Motor neuron (in vitro differentiated cells): ENCODE data around the gene CENPW. TPM values are rescaled to one million over a fixed set of nuclear protein-coding genes. Genes with fewer than 3 reads are reported as not detected.

Experiments used
- ATAC-seq, 8 experiments: fragments of 200-7000 bp; cut with Tn5 transposase; replicated peaks in 6 of 8; 2 replicates each; pipeline ENCODE4 v1.8.0; 2021; ENCODE audit warnings: mild to moderate bottlenecking in 8 of 8, moderate library complexity in 8 of 8
- H3K27ac ChIP-seq, 2 donors: fragments of 250-450 bp; sonication (Bioruptor Pico); 2 replicates each; pipeline ENCODE4 v1.9.0; 2021; ENCODE audit warnings: antibody characterized with exemption in 2 of 2, mild to moderate bottlenecking in 2 of 2, moderate library complexity in 1 of 2
- H3K4me1 ChIP-seq, 2 donors: fragments of 250-450 bp; sonication (Bioruptor Pico); replicated peaks in 1 of 2; 2 replicates each; pipeline ENCODE4 v1.6.1; 2021; ENCODE audit warnings: antibody characterized with exemption in 2 of 2, mild to moderate bottlenecking in 2 of 2, moderate library complexity in 1 of 2
- H3K4me3 ChIP-seq, 5 donors: fragments of 250-450 bp; sonication (Bioruptor Pico); 2 replicates each; pipeline ENCODE4 v1.9.0; 2021; ENCODE audit warnings: antibody characterized with exemption in 5 of 5, mild to moderate bottlenecking in 5 of 5, moderate library complexity in 4 of 5
- WGBS, 10 experiments: fragments of 450-650 bp; shearing (Covaris generic); methylation state at CpG; one replicate each; pipeline ENCODE4 v1.0.0; 2022; 5-methylcytosine and 5-hydroxymethylcytosine counted together
- in situ Hi-C, 9 experiments: fragments of 400-800 bp; cut with MboI; loops; one replicate each; pipeline ENCODE4 v1.15.0; 2021; ENCODE audit warnings: low sequenced_read_pairs in 9 of 9, low pct_unique_long_range_greater_than_20kb in 2 of 9; ENCODE audit not compliant: unreplicated experiment in 9 of 9
- total RNA-seq, 8 experiments: library from RNA; unstranded; fragments of 300-600 nt; gene quantifications; 2 replicates each; pipeline versions ENCODE4 v1.2.3 to v1.2.4, GENCODE V29; 2022

Gene CENPW
- total RNA-seq, 8 experiments from 2014 or later = 2.3 to 31.6 (median 4.4) TPM

- Histone ChIP-seq H3K4me1 (peaks cover 0 to 7% of the 10 kb centered on the region in 2 donors), H3K27ac (no peak overlapping the region), H3K4me3 (peak overlapping the region; percentile 69 to 89 (median 74))
- 0 to 83% (median 56%) methylated on average over 1 to 3 of the region's 3 CpGs for WGBS, 10 experiments
- in situ Hi-C loops = no loop called here
- no peak for ATAC-seq
Measured at GRCh38 chr6:126341126-126341525, 1.2 kb downstream of the CENPW start.

DNA sequence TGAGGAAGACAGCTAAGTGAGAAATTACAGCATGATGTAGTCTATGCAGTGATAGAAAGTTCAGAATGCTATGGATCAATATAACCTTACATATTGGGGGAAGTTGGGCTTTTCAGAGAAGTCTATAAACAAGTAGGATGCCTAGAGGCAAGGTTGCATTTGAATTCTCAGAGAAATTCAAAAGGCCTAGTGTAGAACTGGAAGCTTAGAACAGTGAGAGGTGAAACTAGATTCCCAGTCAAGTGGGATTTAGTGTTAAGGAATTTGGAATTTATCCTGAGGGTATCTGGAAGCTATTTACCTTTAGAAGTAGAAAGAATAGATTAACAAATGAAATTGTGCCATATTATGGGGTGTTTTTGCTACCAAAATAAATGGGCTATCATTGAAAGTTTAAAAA lies 4.3 kb downstream of the CENPW start:
- H3K4me3 ChIP-seq = no peak overlapping the region
- no peak overlapping the region for H3K27ac ChIP-seq
- in situ Hi-C loops = no loop called here
- H3K4me1 ChIP-seq = peaks cover 0 to 7% of the 10 kb centered on the region in 2 donors
- ATAC-seq = no peak

DNA sequence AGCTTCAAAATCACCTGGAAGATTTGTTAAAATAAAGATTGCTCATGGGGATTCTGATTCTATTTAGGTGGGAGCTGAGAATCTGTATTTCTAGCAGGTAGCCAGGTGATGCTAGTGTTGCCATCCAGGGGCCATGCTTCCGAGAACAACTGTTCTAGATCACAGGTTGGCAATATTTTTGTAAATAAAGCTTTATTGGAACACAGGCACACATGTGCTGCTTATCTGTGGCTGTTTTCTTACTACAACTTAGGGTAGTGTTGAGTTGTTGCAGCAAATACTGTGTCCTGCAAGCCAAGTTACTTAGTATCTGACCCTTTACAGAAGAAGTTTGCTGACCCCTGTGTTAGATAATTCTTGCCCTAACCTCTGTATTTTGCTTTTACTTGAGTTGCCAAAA lies 12.0 kb downstream of the CENPW start:
- Histone ChIP-seq H3K4me3 (no peak overlapping the region), H3K4me1 (no peaks in the 10 kb centered on the region), H3K27ac (no peak overlapping the region)
- in situ Hi-C loops = loop anchor here in 1 of 9 experiments (25.0 kb wide), 1 partner anchor 310 kb away; no protein-coding TSS in a partner anchor
- WGBS, 10 experiments = 83 to 100% (median 100%) methylated on average over 1 of the region's 1 CpG; no CpG with 5 or more reads in 5 of the 10 experiments
- ATAC-seq = no peak

DNA sequence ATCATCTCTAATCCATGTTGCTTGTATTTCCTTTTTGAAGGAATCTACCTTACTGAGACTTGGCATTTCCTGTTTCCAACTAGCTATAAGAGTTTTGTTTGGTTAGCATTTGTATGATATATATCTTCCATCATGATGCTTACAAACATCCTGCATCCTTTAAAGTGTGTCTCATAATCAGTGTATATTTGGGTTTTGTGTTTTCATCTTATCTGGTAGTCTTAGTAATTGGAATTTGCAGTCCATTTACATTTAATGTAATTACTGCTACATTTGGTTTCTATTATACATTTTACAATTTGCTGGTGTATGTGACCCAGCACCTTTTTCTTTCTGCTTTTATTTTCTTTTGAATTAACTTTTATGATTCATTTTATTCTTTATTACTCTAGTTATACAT lies 12.6 kb downstream of the CENPW start:
- Histone ChIP-seq H3K4me1 (no peaks in the 10 kb centered on the region), H3K4me3 (no peak overlapping the region), H3K27ac (no peak overlapping the region)
- ATAC-seq = no peak
- in situ Hi-C loops = loop anchor here in 1 of 9 experiments (25.0 kb wide), 1 partner anchor 310 kb away; no protein-coding TSS in a partner anchor

DNA sequence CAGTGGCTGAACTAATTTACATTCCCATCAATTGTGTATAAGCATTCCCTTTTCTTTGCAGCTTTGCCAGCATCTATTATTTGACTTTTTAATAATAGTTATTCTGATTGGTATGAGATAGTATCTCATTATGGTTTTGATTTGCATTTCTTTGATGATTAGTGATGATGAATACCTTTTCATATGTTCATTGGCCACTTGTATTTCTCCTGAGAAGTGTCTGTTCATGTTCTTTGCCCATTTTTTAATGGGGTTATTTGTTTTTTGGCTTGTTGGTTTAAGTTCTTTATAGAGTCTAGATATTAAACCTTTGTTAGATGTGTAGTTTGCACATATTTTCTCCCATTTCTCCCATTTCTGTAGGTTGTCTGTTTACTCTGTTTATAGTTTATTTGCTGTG lies 16.6 kb downstream of the CENPW start:
- in situ Hi-C loops = loop anchor here in 1 of 9 experiments (25.0 kb wide), 1 partner anchor 306 kb away; no protein-coding TSS in a partner anchor
- Histone ChIP-seq H3K4me1 (no peaks in the 10 kb centered on the region), H3K27ac (no peak overlapping the region), H3K4me3 (no peak overlapping the region)
- ATAC-seq = no peak

DNA sequence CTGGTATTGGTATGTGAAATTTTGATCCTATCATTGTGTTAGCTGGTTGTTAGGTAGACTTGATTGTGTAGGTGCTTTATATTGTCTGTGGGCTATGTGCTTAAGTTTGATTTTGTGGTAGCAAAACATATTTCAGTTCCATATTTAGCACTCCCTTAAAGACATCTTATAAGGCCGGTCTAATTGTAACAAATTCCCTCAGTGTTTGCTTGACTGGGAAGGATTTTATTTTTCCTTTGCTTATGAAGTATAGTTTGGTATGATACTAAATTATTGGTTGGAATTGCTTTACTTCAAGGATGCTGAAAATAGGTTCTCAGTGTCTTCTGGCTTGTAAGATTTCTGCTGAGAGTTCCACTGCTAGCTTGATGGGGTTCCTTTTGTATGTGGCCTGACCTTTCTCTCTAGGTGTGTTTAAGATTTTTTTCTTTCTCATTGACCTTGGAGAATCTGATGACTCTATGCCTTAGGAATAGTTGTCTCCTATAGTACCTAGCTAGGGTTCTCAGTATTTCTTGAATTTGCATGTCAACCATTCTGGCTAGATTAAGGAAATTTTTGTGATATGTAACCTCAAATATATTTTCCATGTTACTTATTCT lies 20.1 kb downstream of the CENPW start:
- H3K4me3 ChIP-seq = no peak overlapping the region
- in situ Hi-C loops = loop anchor here in 2 of 9 experiments (10.0 to 25.0 kb wide), 2 partner anchors 295 to 302 kb away; no protein-coding TSS in a partner anchor
- no peaks in the 10 kb centered on the region for H3K4me1 ChIP-seq
- no peak overlapping the region for H3K27ac ChIP-seq
- no peak for ATAC-seq
- WGBS, 10 experiments = 80 to 100% (median 100%) methylated on average over 1 of the region's 1 CpG; no CpG with 5 or more reads in 1 of the 10 experiments

- H3K27ac ChIP-seq = no peak overlapping the region
- H3K4me3 ChIP-seq = no peak overlapping the region
- H3K4me1 ChIP-seq = no peaks in the 10 kb centered on the region
- peak in 3 of 8 experiments; percentile 59 to 85 (median 79) for ATAC-seq
- in situ Hi-C loops = loop anchor here in 2 of 9 experiments (10.0 to 25.0 kb wide), 2 partner anchors 293 to 300 kb away; no protein-coding TSS in a partner anchor
- WGBS, 10 experiments = 93% methylated on average over 3 of the region's 3 CpGs; no CpG with 5 or more reads in 9 of the 10 experiments
Measured at GRCh38 chr6:126361832-126362440, 22.0 kb downstream of the CENPW start.

- Histone ChIP-seq H3K4me1 (no peaks in the 10 kb centered on the region), H3K27ac (no peak overlapping the region), H3K4me3 (no peak overlapping the region)
- ATAC-seq = no peak
- in situ Hi-C loops = loop anchor here in 2 of 9 experiments (10.0 to 25.0 kb wide), 2 partner anchors 287 to 294 kb away; no protein-coding TSS in a partner anchor
- 86 to 100% (median 96%) methylated on average over 1 to 4 of the region's 4 CpGs for WGBS, 10 experiments
Measured at GRCh38 chr6:126367849-126368248, 27.9 kb downstream of the CENPW start.

- WGBS, 10 experiments = 34 to 100% (median 92%) methylated on average over 1 to 2 of the region's 2 CpGs
- Histone ChIP-seq H3K4me1 (no peaks in the 10 kb centered on the region), H3K4me3 (no peak overlapping the region), H3K27ac (no peak overlapping the region)
- ATAC-seq = no peak
- in situ Hi-C loops = loop anchor here in 1 of 9 experiments (25.0 kb wide), 1 partner anchor 290 kb away; no protein-coding TSS in a partner anchor
Measured at GRCh38 chr6:126372626-126373025, 32.7 kb downstream of the CENPW start.

DNA sequence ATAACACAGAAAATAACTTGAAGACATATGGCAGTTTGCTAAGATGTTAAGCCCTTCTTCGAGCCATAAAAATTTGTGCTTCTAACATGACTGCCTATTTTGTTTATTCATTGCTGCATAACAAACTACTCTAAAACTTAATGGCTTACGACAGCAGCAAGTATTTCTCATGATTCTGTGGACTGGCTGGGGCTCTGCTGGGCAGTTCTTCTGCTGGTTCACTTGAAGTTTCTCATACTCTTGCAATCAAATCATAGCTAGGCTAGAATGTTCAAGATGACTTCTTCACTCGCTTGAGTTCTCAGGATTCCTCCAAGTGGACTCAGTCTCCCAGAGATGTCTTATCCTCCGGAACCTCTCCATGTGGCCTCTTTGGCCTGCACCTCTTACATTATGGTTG lies 33.4 kb downstream of the CENPW start:
- in situ Hi-C loops = loop anchor here in 1 of 9 experiments (25.0 kb wide), 1 partner anchor 289 kb away; no protein-coding TSS in a partner anchor
- ATAC-seq = no peak
- Histone ChIP-seq H3K4me1 (no peaks in the 10 kb centered on the region), H3K27ac (no peak overlapping the region), H3K4me3 (no peak overlapping the region)
- WGBS, 10 experiments = 71 to 100% (median 94%) methylated on average over 1 to 4 of the region's 4 CpGs

GRCh38 chr6:126374372-126374771 lies 34.5 kb downstream of the CENPW start:
- no peak overlapping the region for H3K4me3 ChIP-seq
- no peak for ATAC-seq
- H3K4me1 ChIP-seq = no peaks in the 10 kb centered on the region
- WGBS, 10 experiments = 92 to 100% (median 100%) methylated on average over 1 of the region's 1 CpG; no CpG with 5 or more reads in 5 of the 10 experiments
- in situ Hi-C loops = loop anchor here in 1 of 9 experiments (25.0 kb wide), 1 partner anchor 288 kb away; no protein-coding TSS in a partner anchor
- no peak overlapping the region for H3K27ac ChIP-seq

DNA sequence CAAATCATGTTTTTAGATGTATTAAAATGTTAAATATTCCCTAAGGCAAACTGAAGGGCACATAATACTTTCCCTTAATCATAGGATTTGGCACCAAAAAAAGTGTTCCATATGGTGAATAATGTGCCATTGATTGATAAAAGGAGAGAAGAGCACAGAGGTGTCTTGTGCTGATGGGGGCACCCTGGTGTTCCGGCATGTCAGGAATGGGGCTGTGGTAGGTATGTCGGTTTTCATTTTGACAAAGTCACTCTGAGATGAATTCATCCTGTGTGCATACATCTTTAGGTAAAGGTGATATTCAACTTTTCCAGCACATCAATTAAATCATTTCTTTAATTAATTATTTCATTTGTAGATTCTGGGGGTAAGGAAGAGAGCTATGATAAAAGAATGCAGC lies 36.8 kb downstream of the CENPW start:
- no peak overlapping the region for H3K4me3 ChIP-seq
- ATAC-seq = no peak
- no peak overlapping the region for H3K27ac ChIP-seq
- 76 to 100% (median 93%) methylated on average over 1 to 2 of the region's 2 CpGs; no CpG with 5 or more reads in 4 of the 10 experiments for WGBS, 10 experiments
- in situ Hi-C loops = no loop called here
- no peaks in the 10 kb centered on the region for H3K4me1 ChIP-seq

DNA sequence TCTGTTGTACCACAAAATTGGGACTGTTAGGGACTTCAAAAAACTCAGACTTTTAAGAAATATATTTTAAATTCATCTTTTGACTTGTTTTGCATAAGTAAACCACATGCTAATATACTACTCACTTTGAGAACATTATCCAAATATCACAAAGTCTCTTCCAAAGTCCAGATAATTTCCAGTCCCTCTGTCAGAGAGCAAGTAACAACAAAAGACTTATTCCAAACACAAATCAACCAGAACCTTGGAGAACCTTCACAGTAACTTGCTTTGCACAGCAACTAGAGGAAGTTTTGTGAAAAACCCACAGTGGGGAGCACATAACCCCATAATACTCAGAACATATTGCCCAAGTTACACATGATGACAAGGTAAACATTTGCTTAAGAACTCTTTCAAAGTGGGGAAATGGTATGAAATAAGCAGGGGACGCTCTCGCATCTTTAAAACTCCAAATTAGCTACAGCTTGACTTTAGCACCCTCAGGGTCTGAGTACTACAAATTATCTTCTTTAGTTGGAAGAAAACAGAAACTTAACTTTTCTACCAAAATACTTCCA lies 37.8 kb downstream of the CENPW start:
- ATAC-seq = no peak
- H3K4me3 ChIP-seq = no peak overlapping the region
- 100% methylated on average over 1 to 2 of the region's 2 CpGs; no CpG with 5 or more reads in 1 of the 10 experiments for WGBS, 10 experiments
- H3K4me1 ChIP-seq = no peaks in the 10 kb centered on the region
- in situ Hi-C loops = no loop called here
- H3K27ac ChIP-seq = no peak overlapping the region
